ENCODE data around the gene GMDS.

The GMDS gene

GRCh38 chr6:1624851-1625781 is 620.3 kb downstream of the GMDS start:
- ATAC-seq (no peak), DNase-seq (no peak)
- no peak overlapping the region for H3K27ac Mint-ChIP-seq
- H3K36me3 Mint-ChIP-seq (ENCODE audit: low read depth) = peaks cover 7% of the 10 kb centered on the region
- H3K4me3 Mint-ChIP-seq = peak overlapping the region; percentile 73
- H3K27me3 Mint-ChIP-seq = peaks cover 63% of the 10 kb centered on the region
- H3K9me3 Mint-ChIP-seq = no peaks in the 10 kb centered on the region
- peaks cover 13% of the 10 kb centered on the region for H3K4me1 Mint-ChIP-seq

DNA sequence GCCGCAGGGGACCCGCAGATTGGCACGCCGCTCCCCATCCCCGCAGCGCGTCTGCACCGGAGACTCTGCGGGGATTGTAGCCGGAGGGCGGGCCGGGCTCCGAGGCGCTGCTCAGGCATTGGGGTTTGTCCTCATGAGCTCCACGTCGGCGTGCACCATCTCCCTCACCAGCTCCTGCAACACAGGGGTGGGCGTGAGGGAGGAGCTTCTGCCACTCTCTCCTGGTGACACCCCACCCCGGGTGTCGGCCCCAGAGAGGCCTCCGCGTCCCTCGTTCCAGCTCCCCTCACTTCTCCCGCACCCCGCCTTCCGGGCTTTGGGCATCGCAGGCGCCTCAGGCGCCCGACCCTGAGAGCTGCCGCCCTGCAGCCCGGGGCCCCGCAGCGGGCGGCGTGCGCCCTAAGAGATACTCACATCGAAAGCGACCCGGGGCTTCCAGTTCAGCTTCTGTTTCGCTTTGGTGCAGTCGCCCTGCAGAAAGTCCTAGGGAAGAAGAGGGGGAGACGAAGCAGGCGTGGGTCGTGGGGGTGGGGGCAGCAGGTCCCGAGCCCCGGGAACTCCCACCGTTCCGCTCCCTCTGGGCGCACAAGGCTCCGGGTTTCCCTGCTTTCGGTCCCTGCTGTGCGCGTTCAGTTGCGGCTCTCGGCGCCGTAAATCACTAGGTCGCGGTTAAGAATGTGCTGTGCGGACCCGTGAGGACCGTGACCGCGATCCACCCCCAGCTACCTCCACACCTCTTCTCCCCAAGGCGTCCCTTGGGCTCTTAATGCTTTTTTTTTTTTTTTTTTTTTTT is 621.2 kb downstream of the GMDS start:
- peak; percentile 58 for ATAC-seq
- H3K4me3 Mint-ChIP-seq = no peak overlapping the region

GRCh38 chr6:1623769-1624057 is 621.7 kb downstream of the GMDS start:
- Mint-ChIP-seq H3K27me3 (peaks cover 61% of the 10 kb centered on the region), H3K36me3 (ENCODE audit: low read depth) (peaks cover 7% of the 10 kb centered on the region), H3K4me3 (peak overlapping the region; percentile 21)

More for the DNA sequence above, 621.2 kb downstream of the GMDS start:
- H3K4me1 Mint-ChIP-seq = peaks cover 13% of the 10 kb centered on the region
- H3K27me3 Mint-ChIP-seq = peaks cover 62% of the 10 kb centered on the region
- no peaks in the 10 kb centered on the region for H3K9me3 Mint-ChIP-seq
- H3K36me3 Mint-ChIP-seq (ENCODE audit: low read depth) = peaks cover 7% of the 10 kb centered on the region
- no peak overlapping the region for H3K27ac Mint-ChIP-seq
- DNase-seq = peak; percentile 31

GRCh38 chr6:1622851-1623768 is 622.3 kb downstream of the GMDS start:
- ATAC-seq (no peak), DNase-seq (no peak)
- no peak overlapping the region for H3K27ac Mint-ChIP-seq
- no peaks in the 10 kb centered on the region for H3K9me3 Mint-ChIP-seq
- H3K4me1 Mint-ChIP-seq = peaks cover 13% of the 10 kb centered on the region
- H3K4me3 Mint-ChIP-seq = peak overlapping the region; percentile 21
- H3K27me3 Mint-ChIP-seq = peaks cover 61% of the 10 kb centered on the region
- peaks cover 7% of the 10 kb centered on the region for H3K36me3 Mint-ChIP-seq (ENCODE audit: low read depth)

More at GRCh38 chr6:1623769-1624057, 621.7 kb downstream of the GMDS start:
- H3K27ac Mint-ChIP-seq = no peak overlapping the region
- DNase-seq (no peak), ATAC-seq (no peak)
- H3K9me3 Mint-ChIP-seq = no peaks in the 10 kb centered on the region
- peaks cover 13% of the 10 kb centered on the region for H3K4me1 Mint-ChIP-seq

DNA sequence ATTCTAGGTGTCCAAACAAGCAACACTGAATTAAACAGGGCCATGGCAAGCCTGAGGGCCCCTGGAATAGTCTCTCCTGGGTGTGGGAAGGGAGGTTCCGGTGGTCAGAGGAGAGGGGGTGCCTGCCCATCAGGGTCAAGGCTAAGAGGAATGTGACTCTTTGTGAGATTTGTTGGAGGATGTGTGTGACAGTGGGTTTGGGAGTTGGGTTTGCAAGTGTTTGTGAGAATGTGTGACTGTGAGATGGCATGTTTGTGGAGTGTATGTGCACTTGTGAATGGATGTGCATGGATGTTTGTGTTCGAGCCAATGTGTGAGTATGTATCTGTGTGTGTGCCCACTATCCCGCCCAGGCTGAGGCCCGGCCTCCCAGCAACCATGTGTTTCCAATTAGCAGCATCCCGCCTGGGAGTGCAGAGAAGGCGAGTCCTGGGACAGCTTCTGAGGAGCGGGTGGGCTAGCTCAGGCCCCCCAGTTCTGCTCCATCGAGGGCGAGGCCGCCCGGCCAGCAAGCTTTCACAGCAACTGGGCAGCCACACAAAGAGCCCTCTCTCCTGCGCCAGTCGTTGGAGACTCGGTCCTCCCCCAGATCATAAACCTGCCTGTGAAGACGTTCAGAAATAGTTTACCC is 623.1 kb downstream of the GMDS start:
- Mint-ChIP-seq H3K9me3 (no peaks in the 10 kb centered on the region), H3K36me3 (ENCODE audit: low read depth) (peaks cover 7% of the 10 kb centered on the region), H3K4me1 (peaks cover 13% of the 10 kb centered on the region), H3K27me3 (peaks cover 63% of the 10 kb centered on the region), H3K27ac (no peak overlapping the region), H3K4me3 (no peak overlapping the region)
- no peak for ATAC-seq
- no peak for DNase-seq

GRCh38 chr6:1621070-1621701 is 624.2 kb downstream of the GMDS start:
- Mint-ChIP-seq H3K27ac (no peak overlapping the region), H3K4me1 (peaks cover 10% of the 10 kb centered on the region), H3K9me3 (no peaks in the 10 kb centered on the region), H3K4me3 (no peak overlapping the region), H3K36me3 (ENCODE audit: low read depth) (peaks cover 7% of the 10 kb centered on the region), H3K27me3 (peaks cover 61% of the 10 kb centered on the region)
- DNase-seq = no peak
- ATAC-seq = no peak

DNA sequence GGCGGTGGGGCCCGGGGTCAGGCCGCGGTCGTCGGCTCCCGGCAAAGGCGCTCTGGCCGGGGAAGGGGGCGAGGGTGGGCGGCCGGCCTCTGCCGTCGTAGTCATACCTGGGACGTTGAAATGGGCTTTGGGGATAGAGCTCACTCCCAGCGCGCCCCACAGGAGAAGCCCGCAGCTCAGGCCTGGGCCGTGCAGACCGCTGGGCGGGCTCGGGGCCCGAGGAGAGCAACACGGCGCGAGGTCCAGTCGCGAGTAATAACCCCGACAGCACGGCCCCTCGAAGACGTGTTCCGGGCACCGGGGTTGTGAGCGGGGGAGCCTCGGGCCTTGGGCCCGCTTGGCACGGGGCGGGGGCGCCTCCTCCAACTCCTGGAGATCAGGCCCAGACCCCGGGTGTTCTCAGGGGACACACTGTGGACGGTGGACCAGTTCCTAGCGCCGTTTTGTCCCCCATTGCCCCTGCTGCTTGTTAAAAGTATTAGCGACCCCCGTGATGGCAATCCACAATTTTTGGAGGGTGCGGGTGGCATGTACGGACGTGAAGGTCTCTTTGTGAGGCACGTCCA is 624.8 kb downstream of the GMDS start:
- ATAC-seq (no peak), DNase-seq (no peak)
- H3K9me3 Mint-ChIP-seq = no peaks in the 10 kb centered on the region
- no peak overlapping the region for H3K27ac Mint-ChIP-seq
- peaks cover 7% of the 10 kb centered on the region for H3K36me3 Mint-ChIP-seq (ENCODE audit: low read depth)
- peaks cover 8% of the 10 kb centered on the region for H3K4me1 Mint-ChIP-seq
- peaks cover 62% of the 10 kb centered on the region for H3K27me3 Mint-ChIP-seq
- H3K4me3 Mint-ChIP-seq = no peak overlapping the region

DNA sequence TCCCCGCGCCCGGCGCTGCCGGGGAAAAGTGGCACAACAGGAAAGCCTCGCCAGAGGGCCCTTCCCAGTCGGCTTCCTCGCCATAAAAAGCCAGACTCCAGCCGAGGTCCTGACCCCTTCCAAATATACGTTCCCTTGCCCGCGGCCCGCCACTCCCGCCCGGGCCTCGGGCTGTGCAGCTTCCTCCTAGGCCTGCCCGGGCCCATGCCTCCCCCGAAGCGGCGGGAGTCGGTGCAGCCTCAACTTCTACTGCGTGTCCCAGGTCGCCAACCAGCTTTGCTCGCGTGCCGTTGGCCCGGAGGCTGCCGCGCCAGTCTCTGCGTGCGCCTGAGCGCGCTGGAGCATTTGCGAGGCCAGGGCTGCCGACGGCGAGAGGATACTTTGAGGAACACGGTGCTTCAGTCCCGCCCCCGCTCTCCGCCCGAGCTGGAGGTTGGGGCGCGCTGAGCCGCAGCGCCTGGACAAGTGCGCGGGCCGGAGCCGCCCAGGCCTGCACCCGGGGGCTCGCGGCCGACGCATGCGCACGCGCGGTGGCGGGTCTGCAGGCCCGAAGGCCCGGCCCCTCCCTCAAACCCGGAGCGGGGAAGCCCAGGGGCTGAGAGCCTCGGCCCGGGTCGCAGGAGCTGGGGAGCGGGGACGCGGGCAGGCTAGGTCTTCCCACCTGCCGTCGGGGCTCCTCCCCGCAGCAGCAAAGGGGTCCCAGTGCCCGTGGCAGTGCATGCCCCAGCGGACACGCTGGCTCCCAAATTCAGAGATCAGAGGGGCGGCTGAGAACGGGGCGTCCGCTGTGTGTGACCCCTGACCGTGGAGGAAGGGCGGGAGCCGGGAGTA is 625.5 kb downstream of the GMDS start:
- ATAC-seq (no peak), DNase-seq (no peak)
- Mint-ChIP-seq H3K4me1 (peaks cover 2% of the 10 kb centered on the region), H3K9me3 (no peaks in the 10 kb centered on the region), H3K27ac (no peak overlapping the region), H3K36me3 (ENCODE audit: low read depth) (peaks cover 7% of the 10 kb centered on the region), H3K27me3 (peaks cover 59% of the 10 kb centered on the region), H3K4me3 (no peak overlapping the region)

DNA sequence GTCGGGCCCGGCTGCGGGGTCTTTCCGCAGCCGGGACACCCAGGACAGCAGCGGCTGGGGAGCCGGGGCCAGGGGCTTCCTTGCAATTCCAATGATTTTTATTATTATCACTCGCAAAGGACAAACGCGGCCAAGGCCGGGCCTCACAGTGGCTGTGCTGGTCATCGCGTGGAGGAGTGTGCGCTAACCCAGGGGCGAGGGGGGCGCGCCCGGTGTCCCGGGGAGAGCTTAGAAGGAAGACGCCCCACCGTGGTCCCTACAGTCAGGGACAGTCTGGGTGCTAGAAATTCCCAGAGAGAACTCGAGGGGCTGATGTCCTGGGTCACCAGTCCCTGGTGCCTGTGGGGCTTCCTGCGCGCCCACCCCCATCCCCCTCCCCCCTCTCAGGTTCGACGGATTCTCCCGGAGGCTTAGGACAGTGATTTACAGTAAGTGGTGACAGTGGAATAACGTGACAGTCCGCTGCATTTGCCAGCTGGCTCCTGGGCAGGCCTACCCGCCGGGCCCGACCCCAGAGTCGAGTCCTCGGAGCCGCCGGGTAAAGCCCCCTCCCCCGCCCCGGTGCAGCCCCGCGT is 626.2 kb downstream of the GMDS start:
- peaks cover 2% of the 10 kb centered on the region for H3K4me1 Mint-ChIP-seq
- DNase-seq = no peak
- peaks cover 57% of the 10 kb centered on the region for H3K27me3 Mint-ChIP-seq
- H3K36me3 Mint-ChIP-seq (ENCODE audit: low read depth) = peaks cover 7% of the 10 kb centered on the region
- no peak overlapping the region for H3K4me3 Mint-ChIP-seq
- H3K9me3 Mint-ChIP-seq = no peaks in the 10 kb centered on the region
- no peak for ATAC-seq
- no peak overlapping the region for H3K27ac Mint-ChIP-seq

GRCh38 chr6:1618311-1619097 is 626.9 kb downstream of the GMDS start:
- H3K27me3 Mint-ChIP-seq = peaks cover 57% of the 10 kb centered on the region
- no peak overlapping the region for H3K27ac Mint-ChIP-seq
- DNase-seq (no peak), ATAC-seq (no peak)
- no peak overlapping the region for H3K4me3 Mint-ChIP-seq
- no peaks in the 10 kb centered on the region for H3K9me3 Mint-ChIP-seq
- peaks cover 3% of the 10 kb centered on the region for H3K4me1 Mint-ChIP-seq
- H3K36me3 Mint-ChIP-seq (ENCODE audit: low read depth) = peaks cover 5% of the 10 kb centered on the region

GRCh38 chr6:1617466-1618310 is 627.7 kb downstream of the GMDS start:
- ATAC-seq (no peak), DNase-seq (no peak)
- H3K4me3 Mint-ChIP-seq = no peak overlapping the region
- H3K27me3 Mint-ChIP-seq = peaks cover 62% of the 10 kb centered on the region
- no peaks in the 10 kb centered on the region for H3K9me3 Mint-ChIP-seq
- peaks cover 11% of the 10 kb centered on the region for H3K4me1 Mint-ChIP-seq
- H3K27ac Mint-ChIP-seq = no peak overlapping the region
- peaks cover 2% of the 10 kb centered on the region for H3K36me3 Mint-ChIP-seq (ENCODE audit: low read depth)

Measured in activated naive CD8-positive, alpha-beta T cell treated with anti-CD3 and anti-CD28 coated beads, Interleukin-2, amount 50 U/mL, for 24 hours (primary cell).